ENCODE data around the gene SELENOF.
"Not testable (repeated sequence)": the region's sequence is repeated elsewhere in the genome, so short reads cannot be mapped to it uniquely, and the experiment has no call there.

- not testable (repeated sequence) for TF ChIP-seq CTCF, POLR2AphosphoS5, POLR2A (IDR thresholded peaks at IDR 0.05)
Observed at GRCh38 chr1:86899401-86899800, 14.5 kb downstream of the SELENOF start.
